Caco-2 (cell line): ENCODE measurements around the gene LRCH2. TPM values are rescaled to one million over a fixed set of nuclear protein-coding genes. Genes with fewer than 3 reads are reported as not detected.

Experiments used
- BruUV-seq: library from RNA; stranded (reverse); fragments of 400-500 nt; replicated peaks from 2 replicates; lab custom pipeline; 2021; lab: Mats Ljungman, UMichigan
- CTCF ChIA-PET: fragments of 300-600 bp; sonication (Branson Sonifier 250); formaldehyde crosslinking; loops from one replicate; lab custom pipeline; 2022; ENCODE audit warnings: antibody characterized with exemption; lab: Charles Lee
- POLR2A ChIA-PET: fragments of 300-600 bp; sonication (Branson Sonifier 250); formaldehyde crosslinking; loops from one replicate; lab custom pipeline; 2022; ENCODE audit warnings: antibody characterized with exemption; lab: Charles Lee
- DNase-seq, 2 experiments: peaks; one replicate each; pipeline versions ENCODE4 v3.0.0 to v3.0.0-alpha.2; 2020 to 2022
- H3K27me3 ChIP-seq: replicated peaks from 2 replicates; pipeline ENCODE4 v1.6.0; 2011; ENCODE audit warnings: low read length; ENCODE audit not compliant: control insufficient read depth, insufficient read depth
- H3K36me3 ChIP-seq: 2 replicates; pipeline ENCODE4 v1.5.1; 2011; ENCODE audit warnings: low read length; ENCODE audit not compliant: control insufficient read depth, insufficient read depth
- H3K4me1 ChIP-seq: fragments of 250-450 bp; sonication (Bioruptor Pico); 2 replicates; pipeline ENCODE4 v1.5.1; 2020; ENCODE audit warnings: mild to moderate bottlenecking
- H3K4me3 ChIP-seq: 2 replicates; pipeline ENCODE4 v1.5.1; 2011; ENCODE audit warnings: low read depth, mild to moderate bottlenecking, control low read depth, low read length
- H3K9me3 ChIP-seq: fragments of 250-450 bp; sonication (Bioruptor Pico); 2 replicates; pipeline ENCODE4 v1.5.1; 2020; ENCODE audit warnings: mild to moderate bottlenecking, moderate library complexity
- H3K27ac Mint-ChIP-seq: one replicate; pipeline ENCODE4 v1.8.0; 2022; ENCODE audit warnings: mixed read lengths; ENCODE audit not compliant: unreplicated experiment
- H3K27me3 Mint-ChIP-seq: one replicate; pipeline ENCODE4 v1.8.0; 2022; ENCODE audit warnings: mixed read lengths; ENCODE audit not compliant: insufficient read depth, unreplicated experiment
- H3K36me3 Mint-ChIP-seq: one replicate; pipeline ENCODE4 v1.8.0; 2022; ENCODE audit warnings: mild to moderate bottlenecking, mixed read lengths; ENCODE audit not compliant: insufficient read depth, unreplicated experiment
- H3K4me1 Mint-ChIP-seq: one replicate; pipeline ENCODE4 v1.8.0; 2022; ENCODE audit warnings: low read depth, mixed read lengths; ENCODE audit not compliant: unreplicated experiment
- H3K4me3 Mint-ChIP-seq: one replicate; pipeline ENCODE4 v1.8.0; 2022; ENCODE audit warnings: mild to moderate bottlenecking, moderate library complexity, mixed read lengths; ENCODE audit not compliant: unreplicated experiment
- H3K9me3 Mint-ChIP-seq: one replicate; pipeline ENCODE4 v1.8.0; 2022; ENCODE audit warnings: mixed read lengths; ENCODE audit not compliant: unreplicated experiment
- intact Hi-C: fragments of 100-400 bp; cut with micrococcal nuclease; formaldehyde crosslinking; loops from one replicate; pipeline ENCODE4 v1.10.0; 2022; ENCODE audit not compliant: unreplicated experiment
- total RNA-seq: library from RNA; stranded (reverse); gene quantifications from 2 replicates; pipeline ENCODE4 v1.2.3, GENCODE V29; 2022
- TF ChIP-seq, protein P1 (sequence below), 2 experiments: fragments of 200-600 bp in 1 of 2; IDR thresholded peaks; 1 replicate in 1 of 2; 2 replicates in 1 of 2; pipeline versions ENCODE4 v1.5.1 to v1.8.0; 2011 to 2022; ENCODE audit warnings: antibody characterized with exemption in 1 of 2, control low read depth in 1 of 2, inconsistent platforms in 1 of 2, low read depth in 1 of 2, low read length in 1 of 2, mild to moderate bottlenecking in 1 of 2, moderate library complexity in 1 of 2; ENCODE audit not compliant: insufficient read depth in 1 of 2, severe bottlenecking in 1 of 2, unreplicated experiment in 1 of 2

Gene LRCH2
- total RNA-seq, 1 experiment from 2014 or later = 0.18 TPM

DNA sequence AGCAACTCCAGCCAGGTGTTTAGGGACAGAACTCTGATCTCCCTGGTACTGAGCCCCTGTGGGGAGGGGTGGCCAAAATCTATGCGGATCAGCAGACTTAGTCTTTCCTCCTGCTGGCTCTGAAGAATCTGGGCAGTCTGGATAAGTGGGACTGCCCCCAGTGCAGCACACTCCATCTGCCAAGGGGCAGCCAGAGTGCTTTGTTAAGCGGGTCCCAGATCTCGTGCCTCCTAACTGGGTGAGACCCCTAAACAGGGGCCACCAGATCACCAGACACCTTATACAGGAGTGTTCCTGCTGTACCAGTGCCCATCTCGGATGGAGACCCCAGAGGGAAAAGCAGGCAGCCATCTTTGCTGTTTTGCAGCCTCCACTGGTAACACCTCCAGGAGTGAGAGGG, 135.0 kb downstream of the LRCH2 start:
- H3K36me3 ChIP-seq = no peaks in the 10 kb centered on the region
- Mint-ChIP-seq H3K27ac (no peak overlapping the region), H3K9me3 (no peaks in the 10 kb centered on the region), H3K4me1 (no peaks in the 10 kb centered on the region), H3K27me3 (no peaks in the 10 kb centered on the region), H3K36me3 (no peaks in the 10 kb centered on the region), H3K4me3 (no peak overlapping the region)
- H3K27me3 ChIP-seq = no peaks in the 10 kb centered on the region
- ChIA-PET CTCF (no interaction called here), POLR2A (no interaction called here)
- H3K9me3 ChIP-seq = no peaks in the 10 kb centered on the region
- no peak for DNase-seq
- H3K4me3 ChIP-seq = no peak overlapping the region
- intact Hi-C loops = no loop called here
- no peaks in the 10 kb centered on the region for H3K4me1 ChIP-seq
- TF ChIP-seq, protein P1, sequence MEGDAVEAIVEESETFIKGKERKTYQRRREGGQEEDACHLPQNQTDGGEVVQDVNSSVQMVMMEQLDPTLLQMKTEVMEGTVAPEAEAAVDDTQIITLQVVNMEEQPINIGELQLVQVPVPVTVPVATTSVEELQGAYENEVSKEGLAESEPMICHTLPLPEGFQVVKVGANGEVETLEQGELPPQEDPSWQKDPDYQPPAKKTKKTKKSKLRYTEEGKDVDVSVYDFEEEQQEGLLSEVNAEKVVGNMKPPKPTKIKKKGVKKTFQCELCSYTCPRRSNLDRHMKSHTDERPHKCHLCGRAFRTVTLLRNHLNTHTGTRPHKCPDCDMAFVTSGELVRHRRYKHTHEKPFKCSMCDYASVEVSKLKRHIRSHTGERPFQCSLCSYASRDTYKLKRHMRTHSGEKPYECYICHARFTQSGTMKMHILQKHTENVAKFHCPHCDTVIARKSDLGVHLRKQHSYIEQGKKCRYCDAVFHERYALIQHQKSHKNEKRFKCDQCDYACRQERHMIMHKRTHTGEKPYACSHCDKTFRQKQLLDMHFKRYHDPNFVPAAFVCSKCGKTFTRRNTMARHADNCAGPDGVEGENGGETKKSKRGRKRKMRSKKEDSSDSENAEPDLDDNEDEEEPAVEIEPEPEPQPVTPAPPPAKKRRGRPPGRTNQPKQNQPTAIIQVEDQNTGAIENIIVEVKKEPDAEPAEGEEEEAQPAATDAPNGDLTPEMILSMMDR (IDR thresholded peaks at IDR 0.05; ENCODE audit: insufficient read depth in 1 of 2, low read depth in 1 of 2, low read length in 1 of 2, severe bottlenecking in 1 of 2, unreplicated experiment in 1 of 2) = no peak
- BruUV-seq = no TSS peak

DNA sequence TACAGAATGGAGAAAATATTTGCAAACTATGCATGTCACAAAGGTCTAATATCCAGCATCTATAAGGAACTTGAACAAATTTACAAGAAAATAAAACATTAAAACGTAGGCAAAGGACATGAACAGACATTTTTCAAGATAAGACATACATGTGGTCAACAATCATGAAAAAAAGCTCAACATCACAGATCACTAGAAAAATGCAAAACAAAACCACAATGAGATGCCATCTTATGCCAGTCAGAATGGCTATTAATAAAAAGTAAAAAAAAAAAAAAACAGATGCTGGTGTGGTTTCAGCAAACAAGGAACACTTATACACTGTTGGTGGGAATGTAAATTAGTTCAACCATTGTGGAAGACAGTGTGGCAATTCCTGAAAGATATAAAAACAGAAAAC, 140.7 kb downstream of the LRCH2 start:
- no peaks in the 10 kb centered on the region for H3K36me3 Mint-ChIP-seq
- no peak overlapping the region for H3K27ac Mint-ChIP-seq
- Histone ChIP-seq H3K4me3 (no peak overlapping the region), H3K36me3 (no peaks in the 10 kb centered on the region), H3K4me1 (no peaks in the 10 kb centered on the region), H3K9me3 (no peaks in the 10 kb centered on the region), H3K27me3 (no peaks in the 10 kb centered on the region)
- H3K27me3 Mint-ChIP-seq = peaks cover 3% of the 10 kb centered on the region
- CTCF ChIA-PET = no interaction called here
- no peaks in the 10 kb centered on the region for H3K4me1 Mint-ChIP-seq
- H3K9me3 Mint-ChIP-seq = no peaks in the 10 kb centered on the region
- POLR2A ChIA-PET = no interaction called here
- TF ChIP-seq, protein P1 (IDR thresholded peaks at IDR 0.05; ENCODE audit: insufficient read depth in 1 of 2, low read depth in 1 of 2, low read length in 1 of 2, severe bottlenecking in 1 of 2, unreplicated experiment in 1 of 2) = no peak
- no peak for DNase-seq
- no peak overlapping the region for H3K4me3 Mint-ChIP-seq
- intact Hi-C loops = no loop called here
- BruUV-seq = no TSS peak

DNA sequence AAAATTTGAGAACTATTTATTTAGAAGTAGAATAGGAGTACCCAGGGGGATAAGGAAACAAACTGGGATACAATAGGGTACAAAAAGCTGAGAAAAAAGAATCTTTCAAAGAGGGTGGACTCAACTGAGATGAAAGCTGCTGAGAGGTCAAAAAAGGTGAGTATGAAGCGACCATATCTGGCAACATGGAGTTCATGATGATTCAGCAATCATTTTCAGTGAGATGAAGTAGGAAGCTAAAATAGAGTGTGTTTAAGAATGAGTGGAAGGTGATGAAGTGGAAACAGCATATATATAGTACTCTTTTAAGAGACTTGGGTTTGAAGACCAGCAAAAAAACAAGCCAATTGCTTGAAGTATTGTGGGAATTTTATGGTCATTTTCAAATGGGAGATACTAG, 144.5 kb downstream of the LRCH2 start:
- Histone ChIP-seq H3K4me3 (no peak overlapping the region), H3K9me3 (no peaks in the 10 kb centered on the region), H3K27me3 (no peaks in the 10 kb centered on the region), H3K36me3 (no peaks in the 10 kb centered on the region), H3K4me1 (no peaks in the 10 kb centered on the region)
- no TSS peak for BruUV-seq
- TF ChIP-seq, protein P1 (IDR thresholded peaks at IDR 0.05; ENCODE audit: insufficient read depth in 1 of 2, low read depth in 1 of 2, low read length in 1 of 2, severe bottlenecking in 1 of 2, unreplicated experiment in 1 of 2) = no peak
- no peak overlapping the region for H3K4me3 Mint-ChIP-seq
- no peaks in the 10 kb centered on the region for H3K9me3 Mint-ChIP-seq
- H3K36me3 Mint-ChIP-seq = no peaks in the 10 kb centered on the region
- POLR2A ChIA-PET = no interaction called here
- no peaks in the 10 kb centered on the region for H3K4me1 Mint-ChIP-seq
- peaks cover 13% of the 10 kb centered on the region for H3K27me3 Mint-ChIP-seq
- DNase-seq = no peak
- no peak overlapping the region for H3K27ac Mint-ChIP-seq
- CTCF ChIA-PET = no interaction called here
- intact Hi-C loops = no loop called here
